HuH-7 (cell line): ENCODE measurements around the gene RGS17.
A peak's percentile ranks its signal among the peaks of the same experiment; 100 is the strongest.
"Not testable (repeated sequence)": the region's sequence is repeated elsewhere in the genome, so short reads cannot be mapped to it uniquely, and the experiment has no call there.

ENCODE experiments used
- DNase-seq: peaks from one replicate; pipeline ENCODE4 v3.0.0; 2011; ENCODE audit warnings: low spot score

RGS17 gene, protein sequence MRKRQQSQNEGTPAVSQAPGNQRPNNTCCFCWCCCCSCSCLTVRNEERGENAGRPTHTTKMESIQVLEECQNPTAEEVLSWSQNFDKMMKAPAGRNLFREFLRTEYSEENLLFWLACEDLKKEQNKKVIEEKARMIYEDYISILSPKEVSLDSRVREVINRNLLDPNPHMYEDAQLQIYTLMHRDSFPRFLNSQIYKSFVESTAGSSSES

DNA sequence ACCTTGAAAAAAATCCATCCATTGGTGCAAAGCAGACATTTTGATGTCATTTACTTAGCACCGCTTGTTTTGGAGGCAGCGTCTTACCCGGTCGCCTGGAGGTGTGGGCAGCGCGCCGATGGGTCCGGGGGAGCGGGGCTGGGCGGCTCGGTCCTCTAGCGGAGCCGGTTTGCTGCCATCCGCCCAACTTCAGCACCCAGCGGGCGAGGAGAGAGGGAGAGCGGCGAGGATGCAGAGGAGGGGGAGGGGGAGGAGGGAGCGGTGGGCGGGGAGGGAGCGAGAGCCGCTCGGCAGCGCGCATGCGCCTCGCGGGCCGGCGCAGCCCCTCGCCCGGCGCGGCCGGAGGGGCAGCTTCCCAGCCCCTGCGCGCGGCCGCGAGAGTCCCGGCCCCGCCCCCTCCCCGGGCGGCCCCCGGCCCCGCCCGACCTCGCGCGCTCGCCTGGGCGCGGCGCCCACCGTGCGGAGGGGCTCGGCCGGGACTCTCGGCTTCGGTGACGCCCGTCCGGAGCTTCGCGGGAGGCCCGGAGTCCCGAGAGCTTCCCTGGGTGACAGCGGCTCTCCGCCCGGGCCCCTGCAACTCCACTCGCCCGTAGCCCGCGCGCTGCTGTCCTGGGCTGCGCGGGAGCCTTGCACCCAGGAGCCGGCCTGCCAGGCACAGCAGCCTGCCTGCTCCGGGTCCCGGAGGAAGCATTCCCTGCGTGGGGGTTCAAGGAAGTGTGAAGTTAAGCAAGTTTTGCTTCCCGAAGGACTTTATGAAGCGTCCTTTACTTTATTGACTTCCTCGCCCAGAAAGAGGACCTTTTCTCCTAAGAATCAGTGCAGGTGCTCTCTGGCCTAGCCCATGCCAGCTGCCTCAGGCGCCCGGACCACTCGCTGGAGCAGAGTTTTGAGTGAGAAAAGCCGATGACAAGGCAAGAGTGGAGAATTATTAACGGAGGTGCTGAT is at the start of gene RGS17:
RGS17 (minus strand) TSS at position 246 of the 945 bp plus-strand sequence. CDS start 87,264 bp downstream, outside the sequence.
- DNase-seq = peak; percentile 96

DNA sequence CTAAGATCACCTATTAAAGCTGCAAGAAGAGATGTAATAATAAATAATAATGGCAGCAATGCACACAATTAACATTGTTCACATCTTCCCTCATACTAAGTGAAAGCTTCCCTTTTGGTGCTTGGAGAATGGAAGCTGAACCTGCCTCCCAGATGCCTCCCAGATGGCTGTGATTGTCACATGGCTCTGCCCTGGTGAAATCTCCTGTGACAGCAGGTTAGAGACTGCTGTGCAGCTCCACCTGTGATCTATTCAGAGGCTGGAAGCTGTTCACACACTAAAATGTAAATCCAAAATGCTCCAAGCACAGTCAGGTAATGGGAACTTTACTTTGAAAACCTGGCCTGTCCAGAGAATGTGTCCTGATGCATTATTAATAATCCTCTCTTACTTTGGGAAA is 41.7 kb upstream of the RGS17 start:
- DNase-seq = no peak

DNA sequence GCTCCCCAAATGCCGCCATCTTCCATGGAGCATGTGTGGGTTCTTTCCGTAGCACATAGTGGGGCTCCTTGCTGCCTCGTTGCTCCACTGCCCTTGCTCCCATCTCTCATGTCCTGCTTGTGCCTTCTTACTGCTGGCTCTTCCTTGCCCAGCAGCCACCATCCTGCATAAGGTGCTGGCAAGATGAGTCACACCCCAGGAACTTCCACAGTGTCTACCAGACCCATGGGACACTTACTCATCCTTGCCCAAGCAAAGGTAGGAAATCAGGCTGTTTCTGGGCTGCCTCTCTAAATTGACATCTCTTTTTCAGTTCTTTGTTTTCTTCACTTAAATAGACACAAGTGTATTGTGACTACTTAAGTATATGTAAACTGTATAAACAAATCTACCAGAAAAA is 39.4 kb upstream of the RGS17 start:
- no peak for DNase-seq

DNA sequence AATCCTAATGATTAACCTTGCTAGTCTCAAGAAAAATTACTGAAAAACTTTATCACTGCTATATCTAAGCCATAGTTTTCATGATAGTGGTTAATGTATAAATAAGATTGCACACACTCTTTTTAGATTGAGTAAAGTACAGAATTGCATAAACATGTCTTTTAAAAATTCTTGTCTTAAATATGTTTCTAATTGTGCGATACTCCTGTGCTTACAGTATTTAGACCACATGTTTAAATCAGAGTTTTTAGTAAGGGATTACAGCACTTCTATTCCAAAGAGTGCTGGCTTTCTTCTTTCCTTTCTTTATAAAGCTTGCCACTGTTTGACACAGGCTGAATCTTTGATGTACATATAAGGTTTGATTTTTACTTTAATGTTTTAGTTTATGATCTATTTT is 36.8 kb upstream of the RGS17 start:
- DNase-seq = no peak

DNA sequence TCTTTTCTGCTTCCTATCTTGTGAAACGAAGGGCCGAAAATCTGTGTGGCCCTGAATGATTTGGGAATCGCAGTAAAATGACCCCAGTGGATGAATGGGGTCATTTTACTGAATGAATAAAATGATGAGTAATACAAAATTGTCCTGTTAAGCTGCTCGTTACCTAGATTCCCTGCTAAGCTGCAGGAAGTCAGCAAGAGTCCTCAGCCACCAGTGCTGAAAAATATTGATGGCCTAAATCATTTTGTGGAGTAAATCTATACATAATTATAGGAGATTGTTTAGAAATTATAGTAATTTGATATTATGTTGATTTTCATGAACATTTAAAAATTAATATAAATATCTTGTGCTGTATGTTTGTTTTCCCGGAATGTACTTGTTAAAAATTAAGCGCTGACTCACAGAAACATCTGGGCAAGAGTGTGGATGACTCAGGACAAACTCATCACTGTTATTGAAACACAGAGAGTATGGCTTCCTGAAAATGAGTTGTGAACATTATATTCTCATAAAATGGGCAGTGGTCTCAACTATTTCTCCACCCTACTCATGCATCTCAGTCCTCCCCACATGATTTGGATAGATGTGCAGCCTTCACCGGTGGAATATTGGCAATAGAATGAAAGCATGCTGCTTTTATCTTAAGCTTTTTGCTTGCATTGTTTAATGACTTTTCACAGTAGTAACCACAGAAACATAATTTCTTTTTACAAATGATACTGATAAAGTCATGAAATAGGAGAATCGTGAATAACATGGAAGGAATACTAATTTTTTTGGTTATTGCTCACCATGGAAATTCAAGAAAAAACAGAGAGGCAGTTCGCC is 36.2 kb upstream of the RGS17 start:
- no peak for DNase-seq

DNA sequence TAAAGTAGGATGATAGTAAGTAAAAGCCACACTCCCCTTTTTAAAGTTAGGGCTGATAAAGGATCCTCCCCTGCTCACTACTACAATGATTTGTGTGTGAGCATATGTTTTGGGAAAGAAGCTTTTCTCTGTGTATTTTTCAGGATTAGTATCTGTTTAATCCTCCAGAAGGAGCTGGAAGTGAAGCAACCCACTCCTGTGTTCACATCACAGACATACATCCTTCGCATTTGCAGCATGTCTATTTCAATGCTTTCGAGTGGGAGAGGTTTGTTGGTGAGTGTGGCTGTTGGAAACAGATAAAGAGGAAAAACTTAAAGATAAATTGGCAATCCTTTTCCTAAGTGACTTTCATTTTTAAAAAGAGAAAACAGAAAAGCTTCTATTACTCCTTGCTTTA is 31.6 kb upstream of the RGS17 start:
- no peak for DNase-seq

DNA sequence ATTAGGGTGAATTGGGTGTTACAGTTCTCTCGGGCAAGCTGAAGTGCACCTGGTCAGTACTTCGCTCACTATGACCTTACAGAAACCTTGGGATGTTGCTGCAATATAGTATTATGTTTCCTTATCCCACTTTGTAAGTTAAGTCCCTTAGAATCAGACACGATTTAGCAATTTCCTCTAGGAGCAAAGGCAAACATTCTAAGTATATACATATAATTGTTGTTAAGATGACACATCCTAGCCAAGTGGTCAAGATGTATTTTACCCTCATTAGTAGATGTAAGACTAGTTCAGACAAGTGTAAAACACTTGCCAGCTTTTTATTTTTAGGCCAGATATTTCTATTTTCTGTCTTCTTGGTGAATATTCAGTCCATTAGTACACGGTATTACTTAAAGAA is 31.1 kb upstream of the RGS17 start:
- DNase-seq = no peak

DNA sequence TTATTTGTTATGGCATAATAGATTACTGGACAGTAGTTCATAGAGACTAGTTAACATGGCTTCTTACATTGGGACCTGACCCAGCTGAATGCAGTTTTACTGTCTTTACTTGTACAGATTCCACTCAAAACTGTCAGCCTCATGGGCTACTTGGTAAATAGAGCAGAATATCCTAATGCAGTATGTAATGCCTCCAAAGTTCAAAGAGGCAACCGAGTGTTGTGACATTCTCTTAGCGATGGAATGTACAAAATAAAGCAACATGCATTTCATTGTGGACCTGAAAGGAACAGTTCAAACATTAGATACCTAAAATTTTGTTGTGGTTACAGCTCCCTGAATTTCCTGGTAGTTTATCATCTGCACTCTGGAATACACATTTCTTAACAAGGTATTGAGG is 29.1 kb upstream of the RGS17 start:
- no peak for DNase-seq

DNA sequence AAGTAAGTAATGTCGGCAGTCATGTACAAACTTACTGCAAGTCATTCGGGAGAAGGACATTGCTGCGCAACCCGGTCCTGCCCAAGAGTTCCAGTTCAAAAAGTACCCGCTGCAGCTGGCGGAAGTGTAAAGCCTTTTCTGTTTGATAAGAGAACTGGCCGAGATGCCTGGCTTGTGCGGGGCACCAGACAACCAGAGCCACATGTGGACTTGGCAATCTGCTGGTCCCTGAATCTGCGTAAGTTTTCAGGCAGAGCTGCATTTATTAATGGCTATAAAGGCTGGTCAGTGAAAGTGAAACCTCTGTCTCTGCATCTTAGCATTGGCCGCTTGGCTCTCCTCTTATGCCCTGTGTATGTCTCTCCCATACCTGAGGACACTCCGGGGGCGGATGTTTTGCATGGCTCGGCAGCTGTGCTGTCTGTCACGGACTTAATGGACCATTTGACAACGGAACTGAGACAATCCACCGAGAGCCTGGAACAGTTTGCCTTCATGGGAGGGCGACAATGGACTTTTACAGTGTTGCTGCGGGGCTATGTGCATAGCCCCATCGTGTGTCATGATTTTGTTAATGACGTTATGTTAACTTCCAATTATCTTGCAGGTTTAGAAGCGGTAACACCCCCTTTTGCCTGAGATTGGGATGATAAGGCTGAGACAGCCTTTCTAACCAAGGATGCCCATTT is 19.8 kb upstream of the RGS17 start:
- peak; percentile 20 for DNase-seq

DNA sequence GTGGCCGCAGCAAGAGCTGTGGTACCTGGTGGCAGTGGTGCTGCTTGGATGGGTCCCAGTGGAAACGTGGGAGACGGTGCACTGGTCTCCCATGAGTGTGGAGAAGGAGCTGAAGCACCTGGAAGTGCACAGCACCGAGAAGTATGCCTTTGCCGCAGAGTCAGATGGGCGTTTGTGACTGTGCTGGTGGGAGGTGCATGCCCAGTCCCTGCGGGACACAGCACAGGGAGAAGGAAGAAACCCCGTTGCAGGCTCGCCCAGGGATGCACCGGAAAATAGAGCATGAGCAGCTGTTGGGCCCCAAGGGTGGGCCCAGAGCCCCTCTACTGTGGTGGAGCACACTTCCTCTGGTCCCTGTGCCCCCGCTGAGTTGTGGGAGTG is 19.3 kb upstream of the RGS17 start:
- DNase-seq = no peak

DNA sequence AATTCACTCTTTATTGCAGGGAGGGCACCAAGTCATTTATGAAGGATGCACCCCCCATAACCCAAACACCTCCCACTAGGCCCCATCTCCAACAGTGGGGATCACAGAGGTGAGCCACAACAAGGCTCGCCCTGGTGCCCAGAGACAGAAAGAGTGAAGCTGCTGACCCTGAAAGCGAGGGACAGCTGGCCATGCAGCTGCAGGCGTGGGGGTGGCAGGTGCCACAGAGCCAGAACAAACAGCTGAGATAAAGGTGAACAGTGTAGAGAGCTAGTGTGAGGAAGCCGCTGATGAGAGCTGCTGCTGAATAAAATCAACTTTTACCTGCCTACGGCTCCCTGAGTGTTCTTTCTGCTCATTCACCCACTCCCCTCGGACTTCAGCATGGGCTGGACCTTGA is 18.8 kb upstream of the RGS17 start:
- DNase-seq = no peak

DNA sequence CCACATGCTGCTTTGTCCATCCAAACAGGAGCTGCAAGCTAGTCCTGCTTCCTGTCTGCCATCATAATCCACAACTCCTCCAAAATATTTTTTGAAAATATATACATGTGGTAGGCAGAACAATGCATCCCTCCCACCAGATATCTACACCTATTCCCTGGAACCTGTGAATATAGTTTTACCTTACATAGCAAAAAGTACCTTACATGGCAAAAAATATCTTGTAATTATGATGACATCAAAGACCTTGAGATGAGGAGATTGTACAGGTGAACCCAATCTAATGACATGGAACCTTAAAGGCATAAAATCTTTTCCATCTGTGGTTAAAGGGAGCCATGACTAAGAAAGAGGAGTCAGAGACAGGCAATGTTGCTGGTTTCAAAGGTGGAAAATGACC is 15.3 kb upstream of the RGS17 start:
- no peak for DNase-seq

DNA sequence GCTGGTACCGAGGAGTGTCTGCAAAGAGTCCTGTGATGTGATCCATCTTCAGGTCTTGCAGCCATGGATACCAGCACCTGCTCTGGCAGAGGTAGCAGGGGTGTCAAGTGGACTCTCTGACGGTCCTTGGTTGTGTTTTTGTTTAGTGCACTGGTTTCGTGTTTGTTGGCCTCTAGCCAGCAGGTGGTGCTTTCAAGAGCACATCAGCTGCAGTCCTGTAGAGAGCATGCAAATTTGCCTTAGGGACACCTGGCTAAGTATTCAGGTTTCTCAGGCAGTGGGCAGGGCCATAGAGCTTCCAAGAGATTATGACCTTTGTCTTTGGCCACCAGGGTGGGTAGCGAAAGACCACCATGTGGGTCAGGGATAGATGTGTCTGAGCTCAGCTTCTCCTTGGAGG is 14.5 kb upstream of the RGS17 start:
- DNase-seq = no peak

DNA sequence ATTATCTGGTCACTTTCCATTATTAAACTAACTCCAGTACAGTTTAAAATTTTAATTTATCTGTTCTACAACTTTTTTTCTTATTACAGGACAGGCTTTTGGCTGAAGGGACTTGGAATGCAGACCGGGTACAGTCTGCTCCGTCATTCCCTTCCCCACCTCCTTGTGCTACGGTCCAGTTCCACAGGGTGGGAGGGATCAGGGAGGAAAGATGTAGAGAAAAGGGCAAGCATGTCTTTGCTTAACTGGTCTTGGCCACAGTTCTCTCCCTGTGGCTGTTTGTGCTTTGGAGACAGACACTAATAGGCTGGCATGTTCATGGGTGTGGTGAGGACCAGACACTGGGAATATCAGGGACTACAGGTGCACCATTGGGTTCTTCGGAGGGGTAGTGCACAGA is 12.1 kb upstream of the RGS17 start:
- DNase-seq = no peak

DNA sequence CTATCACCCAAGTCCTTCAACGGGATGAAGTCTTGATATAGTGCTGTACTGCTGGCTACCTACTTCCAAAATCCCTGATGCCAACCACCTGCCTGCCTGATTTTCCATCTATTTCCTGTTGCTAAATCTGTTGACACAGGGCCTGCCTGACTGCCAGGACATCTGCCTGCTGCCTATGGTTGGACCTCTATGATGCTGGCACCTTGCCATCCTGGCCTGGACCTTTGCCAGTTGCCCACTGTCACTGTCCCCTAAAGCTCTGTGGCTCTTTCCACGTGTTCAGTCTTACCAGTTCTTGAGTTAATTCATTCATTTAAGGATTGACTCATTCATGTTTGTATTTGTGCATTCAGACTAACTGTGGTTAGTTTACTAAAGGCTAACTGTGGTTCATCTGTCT is 9.2 kb upstream of the RGS17 start:
- no peak for DNase-seq

DNA sequence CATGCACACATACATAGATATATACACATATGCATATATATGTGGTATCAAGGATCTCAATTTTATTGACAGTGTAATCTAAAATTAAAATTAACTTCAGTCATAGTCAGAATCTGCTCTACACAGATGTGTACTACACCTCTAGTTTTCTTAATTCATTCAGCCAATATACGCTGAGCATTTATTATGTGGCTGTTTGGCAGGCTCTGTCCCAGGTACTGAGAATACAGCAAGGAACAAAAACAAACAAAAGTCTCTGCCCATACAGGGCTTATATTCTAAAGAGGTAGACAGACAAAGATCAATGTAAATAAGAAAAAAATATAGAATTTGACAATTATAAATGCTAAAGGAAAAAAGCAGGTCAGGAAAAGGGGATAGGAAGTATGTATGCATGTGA is 7.8 kb upstream of the RGS17 start:
- DNase-seq = no peak

DNA sequence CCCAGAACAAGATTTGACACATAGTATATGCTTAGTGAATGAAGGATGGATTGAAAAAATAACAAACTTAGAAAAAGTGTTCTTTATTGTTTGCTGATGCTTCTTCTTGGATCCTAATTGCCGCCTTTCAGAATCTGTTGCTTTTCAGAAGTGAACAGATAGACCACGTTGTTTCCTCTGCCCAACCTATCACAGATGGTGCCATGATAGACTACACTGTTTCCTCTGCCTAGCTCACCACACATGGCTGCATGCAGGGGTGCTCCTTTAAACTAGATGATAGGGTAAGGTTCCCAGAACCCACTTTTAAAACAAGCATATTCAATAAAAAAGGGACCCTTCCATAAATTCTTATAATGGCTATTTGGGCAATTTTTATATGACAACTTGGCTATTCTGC is 4.6 kb upstream of the RGS17 start:
- no peak for DNase-seq

DNA sequence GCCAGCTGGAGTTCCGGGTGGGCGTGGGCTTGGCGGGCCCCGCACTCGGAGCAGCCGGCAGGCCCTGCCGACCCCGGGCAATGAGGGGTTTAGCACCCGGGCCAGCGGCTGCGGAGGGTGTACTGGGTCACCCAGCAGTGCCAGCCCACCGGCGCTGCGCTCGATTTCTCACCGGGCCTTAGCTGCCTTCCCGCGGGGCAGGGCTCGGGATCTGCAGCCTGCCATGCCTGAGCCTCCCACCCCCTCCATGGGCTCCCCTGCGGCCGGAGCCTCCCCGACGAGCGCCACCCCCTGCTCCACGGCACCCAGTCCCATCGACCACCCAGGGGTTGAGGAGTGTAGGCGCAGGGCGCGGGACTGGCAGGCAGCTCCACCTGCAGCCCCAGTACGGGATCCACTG is 2.6 kb upstream of the RGS17 start:
- not testable (repeated sequence) for DNase-seq

DNA sequence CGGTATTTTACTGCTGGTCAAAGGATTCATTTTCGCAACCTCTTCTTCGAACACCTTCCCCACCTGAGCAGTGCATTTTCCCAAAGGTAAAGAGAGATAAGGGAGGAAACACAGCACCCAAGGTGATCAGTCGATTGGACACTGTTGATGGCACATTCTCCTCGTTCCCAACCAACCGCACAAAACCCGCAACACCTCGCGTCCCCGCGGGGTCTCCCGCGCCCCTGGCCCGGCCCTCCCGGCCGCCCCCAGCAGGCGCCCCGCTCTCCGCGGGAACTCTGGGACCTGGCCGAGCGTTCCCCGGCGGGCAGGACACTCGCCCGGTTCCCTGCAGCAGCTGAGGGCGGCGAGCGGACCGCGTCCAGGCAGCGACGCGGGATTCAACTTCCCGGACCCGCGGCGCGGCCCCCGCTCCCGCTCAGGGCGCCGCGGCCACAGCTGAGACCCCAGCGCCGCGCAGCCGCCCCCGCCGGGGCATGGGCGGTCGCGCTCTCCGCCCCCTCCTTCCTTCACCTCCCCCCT is 506 bp downstream of the RGS17 start:
- peak; percentile 36 for DNase-seq

DNA sequence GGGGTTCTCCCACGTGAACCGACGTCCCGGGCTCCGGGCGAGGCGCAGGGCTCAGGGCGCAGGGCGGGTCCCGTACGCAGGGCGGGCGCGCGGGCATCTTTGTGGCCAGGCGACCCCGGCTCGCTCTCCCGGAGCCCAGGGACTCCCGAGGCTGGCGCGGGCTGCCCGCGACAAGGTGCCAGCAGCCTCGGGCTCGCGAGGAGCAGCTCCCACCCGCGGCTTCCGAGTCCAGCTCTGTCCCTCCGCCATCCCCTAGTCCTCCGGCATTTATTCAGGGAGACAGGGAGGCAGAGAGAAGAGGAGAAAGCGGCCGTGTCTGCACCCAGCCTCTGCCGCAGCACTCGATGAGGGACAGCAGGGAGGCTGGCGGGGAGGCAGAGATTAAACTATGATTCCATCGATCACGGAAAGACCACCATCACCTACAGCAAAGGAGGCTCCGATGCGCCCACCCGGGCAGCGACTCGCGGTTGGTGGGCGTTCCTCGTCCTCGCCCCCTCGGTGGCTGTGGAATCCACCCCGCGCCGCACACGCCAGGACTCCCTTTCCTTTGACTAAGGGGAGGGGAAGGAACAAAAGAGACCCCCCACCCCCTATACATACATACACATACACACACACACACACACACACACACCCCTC is 1.1 kb downstream of the RGS17 start:
- DNase-seq = no peak

DNA sequence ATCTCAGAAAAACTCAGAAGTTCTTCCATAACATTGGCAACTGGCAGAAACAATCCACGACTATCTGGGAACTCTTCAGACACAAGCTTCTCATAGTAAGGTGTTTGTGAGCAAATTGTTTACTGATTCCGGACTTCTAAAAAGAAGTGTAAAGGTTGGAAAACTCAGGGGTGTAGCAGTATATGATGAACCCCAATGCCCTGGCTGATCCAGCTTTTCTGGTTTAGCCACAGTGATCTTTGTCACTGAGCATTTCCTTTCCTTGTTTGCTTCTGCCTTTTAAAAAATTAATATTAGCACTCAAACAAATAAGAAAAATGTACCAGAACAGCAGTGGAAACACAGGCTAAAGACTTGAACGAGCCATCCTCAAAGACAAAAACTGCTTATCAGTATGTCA is 4.9 kb downstream of the RGS17 start:
- DNase-seq = no peak
